ENCODE results near the gene RIN3. TPM values are rescaled to one million over a fixed set of nuclear protein-coding genes. Genes with fewer than 3 reads are reported as not detected.

RIN3 gene
- polyA plus RNA-seq, 3 donors from 2014 or later, result 38.8 to 131 (median 60.1) TPM

GRCh38 chr14:92624764-92625163 is 111.2 kb downstream of the RIN3 start:
- no peak for DNase-seq
- peaks cover 67 to 81% (median 77%) of the 10 kb centered on the region in 3 donors for H3K36me3 Mint-ChIP-seq
- no peak overlapping the region for H3K4me3 Mint-ChIP-seq
- H3K9me3 Mint-ChIP-seq, result peaks cover 8 to 31% (median 26%) of the 10 kb centered on the region in 6 donors
- H3K4me1 Mint-ChIP-seq, result peaks cover 23 to 72% of the 10 kb centered on the region in 2 donors
- H3K27ac Mint-ChIP-seq, result peak overlapping the region in 4 of 6 donors; percentile 48 to 55 (median 54)
- H3K27me3 Mint-ChIP-seq (ENCODE audit: low read depth in 3 of 3), result peaks cover 0 to 18% (median 1%) of the 10 kb centered on the region in 3 donors

GRCh38 chr14:92625213-92625612 is 111.6 kb downstream of the RIN3 start:
- Mint-ChIP-seq H3K4me1 (peaks cover 24 to 71% of the 10 kb centered on the region in 2 donors), H3K9me3 (peaks cover 8 to 31% (median 26%) of the 10 kb centered on the region in 6 donors), H3K36me3 (peaks cover 67 to 81% (median 72%) of the 10 kb centered on the region in 3 donors), H3K27me3 (ENCODE audit: low read depth in 3 of 3) (peaks cover 0 to 18% (median 1%) of the 10 kb centered on the region in 3 donors), H3K27ac (peak overlapping the region in 4 of 6 donors; percentile 38 to 55 (median 54)), H3K4me3 (no peak overlapping the region)
- DNase-seq, result no peak

GRCh38 chr14:92626041-92626440 is 112.5 kb downstream of the RIN3 start:
- peaks cover 67 to 81% (median 68%) of the 10 kb centered on the region in 3 donors for H3K36me3 Mint-ChIP-seq
- DNase-seq, result no peak
- H3K9me3 Mint-ChIP-seq, result peaks cover 8 to 31% (median 26%) of the 10 kb centered on the region in 6 donors
- peaks cover 29 to 70% of the 10 kb centered on the region in 2 donors for H3K4me1 Mint-ChIP-seq
- peaks cover 0 to 16% (median 1%) of the 10 kb centered on the region in 3 donors for H3K27me3 Mint-ChIP-seq (ENCODE audit: low read depth in 3 of 3)
- H3K27ac Mint-ChIP-seq, result peak overlapping the region in 5 of 6 donors; percentile 46 to 79 (median 54)
- no peak overlapping the region for H3K4me3 Mint-ChIP-seq

GRCh38 chr14:92627707-92628215 is 114.2 kb downstream of the RIN3 start:
- H3K27me3 Mint-ChIP-seq (ENCODE audit: low read depth in 3 of 3), result peaks cover 0 to 12% (median 1%) of the 10 kb centered on the region in 3 donors
- H3K27ac Mint-ChIP-seq, result peak overlapping the region; percentile 41 to 82 (median 63)
- peaks cover 33 to 72% of the 10 kb centered on the region in 2 donors for H3K4me1 Mint-ChIP-seq
- H3K36me3 Mint-ChIP-seq, result peaks cover 51 to 64% (median 51%) of the 10 kb centered on the region in 3 donors
- no peak for DNase-seq
- peaks cover 4 to 18% (median 14%) of the 10 kb centered on the region in 6 donors for H3K9me3 Mint-ChIP-seq
- H3K4me3 Mint-ChIP-seq, result no peak overlapping the region

- no peak overlapping the region for H3K4me3 Mint-ChIP-seq
- peaks cover 44 to 57% (median 49%) of the 10 kb centered on the region in 3 donors for H3K36me3 Mint-ChIP-seq
- peak overlapping the region in 2 of 6 donors; percentile 58 to 75 for H3K27ac Mint-ChIP-seq
- no peak for DNase-seq
- peaks cover 0 to 12% (median 1%) of the 10 kb centered on the region in 3 donors for H3K27me3 Mint-ChIP-seq (ENCODE audit: low read depth in 3 of 3)
- peaks cover 42 to 81% of the 10 kb centered on the region in 2 donors for H3K4me1 Mint-ChIP-seq
- H3K9me3 Mint-ChIP-seq, result peaks cover 4 to 17% (median 13%) of the 10 kb centered on the region in 6 donors
Observed at GRCh38 chr14:92628636-92629035, 115.1 kb downstream of the RIN3 start.

- Mint-ChIP-seq H3K4me3 (no peak overlapping the region), H3K36me3 (peaks cover 28 to 40% (median 35%) of the 10 kb centered on the region in 3 donors), H3K27me3 (ENCODE audit: low read depth in 3 of 3) (peaks cover 0 to 12% (median 1%) of the 10 kb centered on the region in 3 donors), H3K9me3 (peaks cover 4 to 17% (median 13%) of the 10 kb centered on the region in 6 donors), H3K27ac (peak overlapping the region in 5 of 6 donors; percentile 13 to 64 (median 29)), H3K4me1 (peaks cover 41 to 74% of the 10 kb centered on the region in 2 donors)
- no peak for DNase-seq
Observed at GRCh38 chr14:92630367-92630766, 116.8 kb downstream of the RIN3 start.

- Mint-ChIP-seq H3K27ac (peak overlapping the region in 5 of 6 donors; percentile 25 to 76 (median 64)), H3K4me1 (peaks cover 45 to 74% of the 10 kb centered on the region in 2 donors), H3K4me3 (no peak overlapping the region), H3K9me3 (peaks cover 4 to 17% (median 13%) of the 10 kb centered on the region in 6 donors), H3K36me3 (peaks cover 24 to 32% (median 29%) of the 10 kb centered on the region in 3 donors), H3K27me3 (ENCODE audit: low read depth in 3 of 3) (peaks cover 1 to 15% (median 2%) of the 10 kb centered on the region in 3 donors)
- no peak for DNase-seq
Observed at GRCh38 chr14:92631098-92631497, 117.5 kb downstream of the RIN3 start.

GRCh38 chr14:92632546-92633273 is 119.1 kb downstream of the RIN3 start:
- H3K9me3 Mint-ChIP-seq, result peaks cover 0 to 5% (median 4%) of the 10 kb centered on the region in 6 donors
- peaks cover 1 to 9% (median 2%) of the 10 kb centered on the region in 3 donors for H3K27me3 Mint-ChIP-seq (ENCODE audit: low read depth in 3 of 3)
- H3K36me3 Mint-ChIP-seq, result peaks cover 11 to 16% (median 13%) of the 10 kb centered on the region in 3 donors
- peak overlapping the region; percentile 52 to 92 (median 86) for H3K27ac Mint-ChIP-seq
- H3K4me1 Mint-ChIP-seq, result peaks cover 36 to 62% of the 10 kb centered on the region in 2 donors
- DNase-seq, result no peak
- peak overlapping the region in 1 of 5 donors; percentile 25 for H3K4me3 Mint-ChIP-seq

- no peak for DNase-seq
- H3K9me3 Mint-ChIP-seq, result no peaks in the 10 kb centered on the region
- H3K27ac Mint-ChIP-seq, result peak overlapping the region; percentile 52 to 92 (median 86)
- peaks cover 8 to 17% (median 11%) of the 10 kb centered on the region in 3 donors for H3K36me3 Mint-ChIP-seq
- peaks cover 0 to 6% (median 2%) of the 10 kb centered on the region in 3 donors for H3K27me3 Mint-ChIP-seq (ENCODE audit: low read depth in 3 of 3)
- H3K4me1 Mint-ChIP-seq, result peaks cover 39 to 64% of the 10 kb centered on the region in 2 donors
- no peak overlapping the region for H3K4me3 Mint-ChIP-seq
Observed at GRCh38 chr14:92633274-92633616, 119.7 kb downstream of the RIN3 start.

GRCh38 chr14:92633724-92634123 is 120.1 kb downstream of the RIN3 start:
- Mint-ChIP-seq H3K27ac (peak overlapping the region; percentile 52 to 92 (median 86)), H3K27me3 (ENCODE audit: low read depth in 3 of 3) (peaks cover 0 to 10% (median 2%) of the 10 kb centered on the region in 3 donors), H3K4me1 (peaks cover 39 to 64% of the 10 kb centered on the region in 2 donors), H3K9me3 (no peaks in the 10 kb centered on the region), H3K4me3 (no peak overlapping the region), H3K36me3 (peaks cover 8 to 17% (median 9%) of the 10 kb centered on the region in 3 donors)
- no peak for DNase-seq

GRCh38 chr14:92635031-92635430 is 121.5 kb downstream of the RIN3 start:
- Mint-ChIP-seq H3K36me3 (peaks cover 0 to 12% (median 4%) of the 10 kb centered on the region in 3 donors), H3K9me3 (no peaks in the 10 kb centered on the region), H3K27me3 (ENCODE audit: low read depth in 3 of 3) (peaks cover 0 to 9% (median 2%) of the 10 kb centered on the region in 3 donors), H3K4me3 (no peak overlapping the region), H3K27ac (peak overlapping the region in 5 of 6 donors; percentile 14 to 74 (median 58)), H3K4me1 (peaks cover 30 to 62% of the 10 kb centered on the region in 2 donors)
- DNase-seq, result no peak

GRCh38 chr14:92635896-92636295 is 122.3 kb downstream of the RIN3 start:
- H3K4me1 Mint-ChIP-seq, result peaks cover 27 to 58% of the 10 kb centered on the region in 2 donors
- peaks cover 0 to 9% (median 2%) of the 10 kb centered on the region in 3 donors for H3K27me3 Mint-ChIP-seq (ENCODE audit: low read depth in 3 of 3)
- no peaks in the 10 kb centered on the region for H3K9me3 Mint-ChIP-seq
- peaks cover 0 to 12% (median 4%) of the 10 kb centered on the region in 3 donors for H3K36me3 Mint-ChIP-seq
- H3K4me3 Mint-ChIP-seq, result no peak overlapping the region
- DNase-seq, result no peak
- peak overlapping the region in 5 of 6 donors; percentile 27 to 87 (median 68) for H3K27ac Mint-ChIP-seq

- peaks cover 4 to 12% (median 6%) of the 10 kb centered on the region in 3 donors for H3K36me3 Mint-ChIP-seq
- H3K27ac Mint-ChIP-seq, result peak overlapping the region in 2 of 6 donors; percentile 79 to 80
- H3K4me1 Mint-ChIP-seq, result peaks cover 22 to 47% of the 10 kb centered on the region in 2 donors
- H3K9me3 Mint-ChIP-seq, result no peaks in the 10 kb centered on the region
- H3K27me3 Mint-ChIP-seq (ENCODE audit: low read depth in 3 of 3), result peaks cover 0 to 9% (median 2%) of the 10 kb centered on the region in 3 donors
- no peak for DNase-seq
- H3K4me3 Mint-ChIP-seq, result no peak overlapping the region
Observed at GRCh38 chr14:92637228-92637627, 123.6 kb downstream of the RIN3 start.

Measured in immature natural killer cell (primary cell).